HepG2 (cell line): ENCODE results near the gene ADAM15. TPM values are rescaled to one million over a fixed set of nuclear protein-coding genes. Genes with fewer than 3 reads are reported as not detected.

ENCODE experiments used
- E2F5 ChIP-seq: sonication (generic); formaldehyde crosslinking; conservative IDR thresholded peaks from 2 replicates; pipeline ENCODE4 v1.4.0; 2020; ENCODE audit warnings: missing genetic modification reagents
- HOXA5 ChIP-seq: sonication (generic); formaldehyde crosslinking; IDR thresholded peaks from 2 replicates; pipeline ENCODE4 v1.4.0; 2020; ENCODE audit warnings: missing genetic modification reagents
- KLF13 ChIP-seq: sonication (generic); formaldehyde crosslinking; IDR thresholded peaks from 2 replicates; pipeline ENCODE4 v1.4.0; 2020; ENCODE audit warnings: mild to moderate bottlenecking, missing genetic modification reagents
- MED8 ChIP-seq: sonication (generic); formaldehyde crosslinking; IDR thresholded peaks from 2 replicates; pipeline ENCODE4 v1.8.1; 2023; ENCODE audit warnings: mild to moderate bottlenecking, missing genetic modification reagents; ENCODE audit not compliant: insufficient replicate concordance
- NONO ChIP-seq, 2 experiments: fragments of 450-650 bp in 1 of 2; sonication (generic) in 1 of 2; formaldehyde crosslinking in 1 of 2; IDR thresholded peaks in 1 of 2; conservative IDR thresholded peaks in 1 of 2; 2 replicates each; pipeline versions ENCODE4 v1.6.1 to v1.8.0; 2017 to 2022; ENCODE audit warnings: mild to moderate bottlenecking in 1 of 2, missing genetic modification reagents in 1 of 2, moderate library complexity in 1 of 2
- TFAP4 ChIP-seq: sonication (generic); IDR thresholded peaks from 2 replicates; pipeline ENCODE4 v1.6.1; 2016; ENCODE audit warnings: low read depth, borderline replicate concordance
- ZNF142 ChIP-seq: sonication (generic); formaldehyde crosslinking; IDR thresholded peaks from 2 replicates; pipeline ENCODE4 v1.4.0; 2020; ENCODE audit warnings: missing genetic modification reagents
- ZNF275 ChIP-seq: sonication (generic); formaldehyde crosslinking; IDR thresholded peaks from 2 replicates; pipeline ENCODE4 v1.8.0; 2022; ENCODE audit warnings: missing genetic modification reagents, mild to moderate bottlenecking, inconsistent platforms, borderline replicate concordance
- ZNF282 ChIP-seq: fragments of 450-650 bp; IDR thresholded peaks from 2 replicates; pipeline ENCODE4 v1.6.1; 2018; ENCODE audit not compliant: partially characterized antibody
- ZNF883 ChIP-seq: sonication (generic); formaldehyde crosslinking; IDR thresholded peaks from 2 replicates; pipeline ENCODE4 v1.5.1; 2020; ENCODE audit warnings: mild to moderate bottlenecking, missing genetic modification reagents; ENCODE audit errors: not compliant biosample characterization
- polyA plus RNA-seq, 8 experiments: library from polyadenylated mRNA; depleted of rRNA in 3 of 8; stranded (reverse) in 7 of 8; unstranded in 1 of 8; fragments of >200 nt; fragmentation: Illumina TruSeq in 4 of 8; extraction: Trizol in 4 of 8; gene quantifications; 2 replicates each; pipeline versions ENCODE4 v1.2.1 to v1.2.3, GENCODE V29; 2011 to 2016; ENCODE audit warnings: low read depth in 4 of 8, missing spikeins in 1 of 8, mixed read lengths in 1 of 8; ENCODE audit not compliant: insufficient read depth in 1 of 8
- total RNA-seq, 5 experiments: library from RNA; depleted of rRNA; stranded (reverse); fragments of >200 nt; fragmentation: Illumina TruSeq; extraction: Trizol; gene quantifications; 2 replicates each; pipeline ENCODE4 v1.2.3, GENCODE V29; 2016; ENCODE audit warnings: low read depth in 1 of 5

The ADAM15 gene
- total and polyA plus RNA-seq, 2 of the 13 experiments (the other 11 are each of a cell fraction or from before 2014, with no cell fraction given) = 17.9 to 25.6 TPM

- TF ChIP-seq TFAP4 (no peak), KLF13 (CRISPR knock-in tag) (peak; percentile 94; the same call in 1 of the 2 replicates), ZNF883 (CRISPR knock-in tag) (peak; percentile 77), NONO (IDR thresholded peaks at IDR 0.05) (no peak), NONO (CRISPR knock-in tag; conservative IDR thresholded peaks at IDR 0.05) (peak; percentile 77), ZNF142 (CRISPR knock-in tag) (peak; percentile 90), E2F5 (CRISPR knock-in tag) (peak; percentile 94), HOXA5 (CRISPR knock-in tag) (peak; percentile 22; the same call in 1 of the 2 replicates), ZNF275 (no peak), ZNF282 (no peak), MED8 (no peak)
Observed at GRCh38 chr1:155050560-155051341, at the start of gene ADAM15 (continued).
